T-helper 1 cell treated with Interleukin-12 subunit alpha and Interleukin-12 subunit beta and Interleukin-4 antibody, amounts not matched to agents 30 μg/mL and 1 μg/mL, for 36 hours (primary cell): ENCODE results near the gene DCTD.

Source experiments
- H3K27ac Mint-ChIP-seq: one replicate; pipeline ENCODE4 v1.8.0; 2021; ENCODE audit warnings: mild to moderate bottlenecking, mixed read lengths
- H3K27me3 Mint-ChIP-seq: one replicate; pipeline ENCODE4 v1.8.0; 2021; ENCODE audit warnings: low read depth, mixed read lengths
- H3K36me3 Mint-ChIP-seq: one replicate; pipeline ENCODE4 v1.8.0; 2021; ENCODE audit warnings: low read depth, mixed read lengths
- H3K4me1 Mint-ChIP-seq: one replicate; pipeline ENCODE4 v1.8.0; 2021; ENCODE audit warnings: low read depth, mixed read lengths
- H3K4me3 Mint-ChIP-seq: one replicate; pipeline ENCODE4 v1.8.0; 2021; ENCODE audit warnings: mild to moderate bottlenecking, moderate library complexity, mixed read lengths
- H3K9me3 Mint-ChIP-seq: one replicate; pipeline ENCODE4 v1.8.0; 2021; ENCODE audit warnings: mixed read lengths

Gene DCTD

DNA sequence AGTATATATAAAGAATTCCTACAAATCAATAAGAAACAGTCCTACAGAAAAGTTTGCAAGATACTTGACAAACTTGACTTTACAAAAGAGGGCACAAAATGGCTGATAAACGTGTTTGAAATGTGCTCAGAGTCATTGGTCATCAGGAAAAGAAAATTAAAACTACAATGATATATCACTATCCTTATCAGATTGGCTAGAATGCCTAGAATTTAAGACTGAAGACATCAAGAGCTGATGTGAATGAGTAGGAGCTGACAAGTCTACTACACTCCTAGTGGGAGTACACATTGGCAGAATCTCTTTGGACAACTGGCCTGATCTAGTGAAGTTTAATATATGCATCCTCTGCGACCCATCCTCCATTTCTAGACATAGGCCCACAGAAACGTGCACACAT lies 10.3 kb upstream of the DCTD start:
- Mint-ChIP-seq H3K36me3 (no peaks in the 10 kb centered on the region), H3K27me3 (peaks cover 19% of the 10 kb centered on the region), H3K27ac (no peak overlapping the region), H3K9me3 (no peaks in the 10 kb centered on the region), H3K4me1 (peaks cover 4% of the 10 kb centered on the region), H3K4me3 (no peak overlapping the region)

GRCh38 chr4:182925855-182926254 lies 8.7 kb upstream of the DCTD start:
- Mint-ChIP-seq H3K4me1 (peaks cover 4% of the 10 kb centered on the region), H3K27me3 (peaks cover 20% of the 10 kb centered on the region), H3K27ac (no peak overlapping the region), H3K36me3 (no peaks in the 10 kb centered on the region), H3K4me3 (no peak overlapping the region), H3K9me3 (no peaks in the 10 kb centered on the region)

DNA sequence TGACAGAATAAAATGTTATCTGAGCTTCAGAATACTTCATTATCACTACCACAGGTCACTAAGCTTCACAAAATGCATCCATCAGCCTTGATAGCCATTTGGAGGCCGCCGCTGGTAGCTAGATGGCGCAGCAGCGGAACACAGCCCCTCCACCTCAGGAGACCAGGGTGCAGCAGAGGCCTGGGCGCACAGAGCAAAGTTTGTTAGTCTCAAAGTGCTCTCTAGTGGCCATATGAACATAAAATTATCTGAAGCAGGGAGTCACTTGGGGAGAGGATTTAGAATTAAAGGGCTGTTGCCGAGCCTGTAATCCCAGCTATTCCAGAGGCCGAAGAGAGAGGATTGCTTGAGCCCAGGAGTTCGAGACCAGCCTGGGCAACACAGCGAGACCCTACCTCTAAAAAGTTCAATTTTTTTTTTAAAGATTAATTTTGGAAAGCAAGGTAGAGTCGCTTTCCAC lies 8.1 kb upstream of the DCTD start:
- no peaks in the 10 kb centered on the region for H3K36me3 Mint-ChIP-seq
- no peak overlapping the region for H3K4me3 Mint-ChIP-seq
- H3K9me3 Mint-ChIP-seq = no peaks in the 10 kb centered on the region
- peaks cover 4% of the 10 kb centered on the region for H3K4me1 Mint-ChIP-seq
- H3K27me3 Mint-ChIP-seq = peaks cover 17% of the 10 kb centered on the region
- H3K27ac Mint-ChIP-seq = no peak overlapping the region

DNA sequence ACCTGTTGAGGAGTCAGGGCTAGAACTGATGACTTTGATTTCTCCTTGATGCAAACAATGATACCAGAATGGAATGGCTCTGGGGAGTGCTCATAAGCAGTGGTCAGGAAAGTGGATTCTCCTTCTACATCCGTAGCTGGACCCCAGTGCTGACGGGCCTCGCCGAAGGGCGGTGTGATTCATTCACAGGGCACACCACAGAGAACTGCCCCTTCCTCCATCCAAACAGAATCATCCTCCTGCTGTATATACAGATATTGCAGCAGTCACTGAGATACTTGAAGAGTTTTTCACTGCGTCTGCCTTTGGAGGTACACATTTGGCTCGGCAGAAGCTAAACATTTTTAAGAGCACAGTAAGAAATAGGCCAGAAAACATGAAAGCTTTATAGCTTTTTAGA lies 7.3 kb upstream of the DCTD start:
- H3K36me3 Mint-ChIP-seq = no peaks in the 10 kb centered on the region
- H3K9me3 Mint-ChIP-seq = no peaks in the 10 kb centered on the region
- no peak overlapping the region for H3K4me3 Mint-ChIP-seq
- H3K27me3 Mint-ChIP-seq = peaks cover 17% of the 10 kb centered on the region
- H3K4me1 Mint-ChIP-seq = peaks cover 8% of the 10 kb centered on the region
- H3K27ac Mint-ChIP-seq = no peak overlapping the region

DNA sequence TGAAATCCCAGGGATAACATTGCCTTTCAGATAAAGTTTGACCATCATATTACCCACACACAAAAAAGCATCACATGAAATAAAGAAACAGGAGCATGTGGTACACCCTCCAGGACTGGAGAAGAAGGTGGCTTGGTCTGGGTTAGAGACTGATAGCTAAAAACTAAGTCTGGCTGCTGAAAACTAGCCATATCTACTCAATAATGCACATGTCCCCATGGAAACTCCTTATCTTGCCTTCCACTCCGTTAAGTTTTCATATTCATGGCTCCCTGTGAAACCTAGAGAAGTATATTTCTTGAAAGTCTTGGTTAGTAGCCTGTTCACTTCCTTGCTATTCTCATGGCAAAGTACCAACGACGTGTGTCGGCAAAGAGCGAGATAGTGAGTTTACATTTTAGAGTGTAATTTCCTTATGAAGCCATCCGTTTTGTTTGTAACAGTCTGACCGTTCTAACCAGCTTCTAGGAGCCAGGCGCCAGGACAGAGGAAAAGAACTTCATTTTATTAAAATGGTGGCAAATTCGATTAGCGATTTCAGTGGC lies 6.7 kb upstream of the DCTD start:
- Mint-ChIP-seq H3K4me1 (peaks cover 10% of the 10 kb centered on the region), H3K27ac (no peak overlapping the region), H3K4me3 (no peak overlapping the region)

GRCh38 chr4:182923366-182923765 lies 6.2 kb upstream of the DCTD start:
- Mint-ChIP-seq H3K4me3 (no peak overlapping the region), H3K4me1 (peaks cover 13% of the 10 kb centered on the region), H3K27ac (no peak overlapping the region), H3K9me3 (no peaks in the 10 kb centered on the region), H3K27me3 (peaks cover 17% of the 10 kb centered on the region), H3K36me3 (peaks cover 1% of the 10 kb centered on the region)

More for the DNA sequence above, 6.7 kb upstream of the DCTD start:
- no peaks in the 10 kb centered on the region for H3K9me3 Mint-ChIP-seq
- H3K27me3 Mint-ChIP-seq = peaks cover 17% of the 10 kb centered on the region
- peaks cover under 1% of the 10 kb centered on the region for H3K36me3 Mint-ChIP-seq

DNA sequence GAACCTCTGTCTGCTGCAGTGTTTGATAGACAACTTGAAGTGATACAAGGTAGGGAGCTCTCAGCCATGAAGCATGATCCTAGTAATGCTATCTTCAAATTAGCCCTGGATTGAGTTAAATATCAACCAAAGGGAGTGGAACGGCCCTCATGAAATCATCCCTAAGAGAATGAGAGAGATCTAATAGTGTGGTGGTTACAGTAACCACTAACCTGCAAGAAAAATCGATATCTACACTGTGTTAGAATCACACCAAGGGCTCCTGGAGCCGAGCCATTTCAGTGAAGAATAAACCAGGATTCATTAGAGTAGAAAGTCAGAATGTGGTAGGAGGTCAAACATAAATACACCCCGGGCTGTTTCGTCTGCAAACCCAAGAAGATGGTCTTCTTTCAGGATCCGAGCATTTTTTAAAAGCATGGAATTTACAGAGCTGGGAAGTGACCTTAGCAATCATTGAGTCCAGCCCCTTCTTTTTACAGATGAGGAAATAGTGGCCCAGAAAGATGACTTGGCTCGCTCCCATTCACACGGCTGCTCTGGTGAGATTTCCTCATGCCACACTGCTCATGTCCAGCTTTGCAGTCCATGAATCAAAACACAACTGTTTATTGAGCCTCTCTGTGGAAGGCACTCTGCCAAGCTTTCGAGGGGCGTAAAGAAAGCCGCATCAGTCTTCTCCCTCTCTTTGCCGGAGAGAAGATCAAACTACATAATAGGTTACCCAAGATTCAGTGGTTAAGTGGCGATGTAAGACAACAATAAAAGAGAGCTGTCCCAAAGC lies 5.5 kb upstream of the DCTD start:
- no peak overlapping the region for H3K27ac Mint-ChIP-seq
- H3K27me3 Mint-ChIP-seq = peaks cover 17% of the 10 kb centered on the region
- peaks cover 1% of the 10 kb centered on the region for H3K36me3 Mint-ChIP-seq
- H3K9me3 Mint-ChIP-seq = no peaks in the 10 kb centered on the region
- peaks cover 19% of the 10 kb centered on the region for H3K4me1 Mint-ChIP-seq
- H3K4me3 Mint-ChIP-seq = no peak overlapping the region

DNA sequence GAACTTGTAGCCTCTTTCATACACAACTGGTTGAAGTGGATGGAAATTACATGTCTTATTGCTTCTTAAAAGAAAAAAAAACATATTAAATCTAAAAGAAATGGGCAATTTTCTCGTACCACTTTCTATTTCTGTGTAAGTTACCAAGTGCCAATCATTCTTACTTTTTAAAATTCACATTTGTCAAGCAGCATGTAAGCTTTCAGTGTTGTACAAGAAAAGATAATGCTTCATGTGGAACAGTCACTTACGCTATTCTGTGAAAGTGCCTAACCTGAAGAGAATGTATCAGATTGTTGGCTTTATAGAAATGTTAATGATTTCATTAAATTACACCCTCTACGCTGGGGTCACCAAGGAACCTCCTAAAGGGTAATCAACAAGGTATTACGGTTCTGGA lies 4.4 kb upstream of the DCTD start:
- no peaks in the 10 kb centered on the region for H3K9me3 Mint-ChIP-seq

GRCh38 chr4:182920676-182921075 lies 3.5 kb upstream of the DCTD start:
- peaks cover 13% of the 10 kb centered on the region for H3K27me3 Mint-ChIP-seq
- H3K9me3 Mint-ChIP-seq = no peaks in the 10 kb centered on the region
- H3K36me3 Mint-ChIP-seq = peaks cover 1% of the 10 kb centered on the region
- H3K4me1 Mint-ChIP-seq = peaks cover 26% of the 10 kb centered on the region
- no peak overlapping the region for H3K27ac Mint-ChIP-seq
- H3K4me3 Mint-ChIP-seq = no peak overlapping the region

More for the DNA sequence above, 4.4 kb upstream of the DCTD start:
- Mint-ChIP-seq H3K4me3 (no peak overlapping the region), H3K36me3 (peaks cover 1% of the 10 kb centered on the region), H3K27ac (no peak overlapping the region), H3K4me1 (peaks cover 20% of the 10 kb centered on the region), H3K27me3 (peaks cover 13% of the 10 kb centered on the region)

DNA sequence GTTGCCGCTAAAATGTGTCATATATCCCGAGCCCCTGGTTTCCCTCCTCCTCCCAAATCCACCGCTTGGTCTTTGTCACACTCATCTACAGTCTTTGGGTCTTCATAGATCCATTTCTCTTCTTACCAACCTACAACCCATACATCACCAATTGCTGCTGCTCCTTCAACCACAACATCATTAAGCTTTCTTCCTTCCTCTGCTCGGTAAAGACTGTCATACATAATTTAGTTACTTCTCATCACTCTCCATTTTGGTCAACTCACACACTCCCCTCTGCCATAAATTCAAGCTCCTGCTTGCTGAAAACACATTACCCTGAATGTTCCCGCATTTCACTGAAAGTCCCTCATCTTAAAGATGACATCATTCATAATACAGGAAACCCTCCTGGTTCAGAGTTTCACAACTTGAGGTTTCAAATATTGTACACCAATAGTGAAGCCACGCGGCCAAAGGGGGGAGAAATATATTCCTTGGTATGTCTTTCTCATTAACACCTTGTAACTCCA lies 1.7 kb upstream of the DCTD start:
- Mint-ChIP-seq H3K4me1 (peaks cover 27% of the 10 kb centered on the region), H3K27me3 (peaks cover 7% of the 10 kb centered on the region), H3K9me3 (no peaks in the 10 kb centered on the region), H3K36me3 (peaks cover 1% of the 10 kb centered on the region), H3K27ac (peak overlapping the region; percentile 91), H3K4me3 (peak overlapping the region; percentile 79)

- H3K27ac Mint-ChIP-seq = peak overlapping the region; percentile 91
- peak overlapping the region; percentile 80 for H3K4me3 Mint-ChIP-seq
- H3K36me3 Mint-ChIP-seq = peaks cover 6% of the 10 kb centered on the region
- H3K4me1 Mint-ChIP-seq = peaks cover 30% of the 10 kb centered on the region
- peaks cover 4% of the 10 kb centered on the region for H3K27me3 Mint-ChIP-seq
- H3K9me3 Mint-ChIP-seq = no peaks in the 10 kb centered on the region
Observed at GRCh38 chr4:182918044-182918607, 940 bp upstream of the DCTD start.

DNA sequence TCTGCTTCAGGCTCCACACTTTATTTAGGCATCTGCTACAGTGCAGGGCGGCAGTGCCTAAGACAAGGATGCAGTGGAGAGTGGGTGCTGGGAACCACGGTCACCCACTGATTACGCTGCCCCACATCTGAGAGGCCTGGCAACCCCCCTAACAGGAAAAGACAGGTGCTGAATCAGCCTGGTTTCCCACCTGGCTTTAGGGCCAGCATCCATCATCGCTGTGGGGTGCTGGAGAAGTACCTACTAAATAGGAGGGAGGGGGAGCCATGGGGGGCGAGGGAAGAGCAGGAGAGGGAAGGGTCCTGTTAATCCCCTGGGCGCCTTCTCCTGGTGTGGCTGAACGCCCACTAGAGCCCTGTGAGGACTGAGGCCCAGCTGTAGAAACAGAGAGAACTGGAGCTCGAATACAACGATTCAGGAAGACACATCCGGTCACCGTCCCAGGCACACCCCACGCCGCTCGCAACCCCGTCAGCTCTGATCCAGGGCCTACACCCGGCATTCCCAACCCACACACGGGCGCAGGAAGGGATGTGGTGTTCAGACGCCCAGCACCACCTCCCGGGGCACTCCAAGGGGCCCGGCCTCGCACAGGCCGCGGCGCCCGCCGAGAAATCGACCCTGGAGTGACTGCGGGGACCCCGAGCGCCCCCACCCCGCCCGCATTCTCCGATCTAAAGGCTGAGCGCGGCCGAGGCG lies 554 bp downstream of the DCTD start:
- Mint-ChIP-seq H3K4me3 (peak overlapping the region; percentile 90), H3K4me1 (peaks cover 37% of the 10 kb centered on the region), H3K27ac (peak overlapping the region; percentile 87), H3K36me3 (peaks cover 11% of the 10 kb centered on the region), H3K9me3 (no peaks in the 10 kb centered on the region), H3K27me3 (no peaks in the 10 kb centered on the region)

- no peaks in the 10 kb centered on the region for H3K27me3 Mint-ChIP-seq
- no peaks in the 10 kb centered on the region for H3K9me3 Mint-ChIP-seq
- peaks cover 21% of the 10 kb centered on the region for H3K36me3 Mint-ChIP-seq
- H3K4me3 Mint-ChIP-seq = no peak overlapping the region
- no peak overlapping the region for H3K27ac Mint-ChIP-seq
- H3K4me1 Mint-ChIP-seq = peaks cover 35% of the 10 kb centered on the region
Observed at GRCh38 chr4:182914357-182914756, 2.8 kb downstream of the DCTD start.

GRCh38 chr4:182913621-182914020 lies 3.6 kb downstream of the DCTD start:
- H3K4me3 Mint-ChIP-seq = no peak overlapping the region
- no peaks in the 10 kb centered on the region for H3K27me3 Mint-ChIP-seq
- H3K27ac Mint-ChIP-seq = no peak overlapping the region
- no peaks in the 10 kb centered on the region for H3K9me3 Mint-ChIP-seq
- peaks cover 31% of the 10 kb centered on the region for H3K4me1 Mint-ChIP-seq
- peaks cover 24% of the 10 kb centered on the region for H3K36me3 Mint-ChIP-seq
